ENCODE measurements around the gene G2E3.
"Not testable (repeated sequence)": the region's sequence is repeated elsewhere in the genome, so short reads cannot be mapped to it uniquely, and the experiment has no call there.

Gene G2E3

DNA sequence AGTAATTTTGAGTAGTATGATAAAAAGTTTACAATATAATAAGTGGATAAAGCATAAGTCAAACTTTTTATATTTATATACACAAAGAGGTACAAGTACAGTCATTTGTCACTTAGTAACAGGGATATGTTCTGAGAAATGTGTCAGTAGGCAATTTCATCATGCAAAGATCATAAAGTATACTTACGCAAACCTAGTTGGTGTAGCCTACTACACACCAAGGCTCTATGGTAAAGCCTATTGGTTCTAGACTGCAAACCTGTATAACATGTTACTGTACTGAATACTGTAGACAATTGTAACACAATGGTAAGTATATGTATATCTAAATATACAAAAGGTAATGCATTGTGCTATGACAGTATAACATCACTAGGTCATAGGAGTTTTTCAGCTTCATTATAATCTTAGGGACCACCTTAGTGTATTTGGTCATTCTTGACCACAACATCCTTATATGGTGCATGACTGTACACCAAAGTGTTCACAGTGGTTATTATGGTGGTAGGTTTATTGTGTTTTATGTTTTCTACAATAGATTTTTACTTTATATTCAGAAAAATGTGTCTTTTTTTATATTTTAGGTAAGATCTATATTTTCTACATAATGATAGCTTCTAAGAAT lies 48.3 kb downstream of the G2E3 start:
- no peak for DNase-seq

DNA sequence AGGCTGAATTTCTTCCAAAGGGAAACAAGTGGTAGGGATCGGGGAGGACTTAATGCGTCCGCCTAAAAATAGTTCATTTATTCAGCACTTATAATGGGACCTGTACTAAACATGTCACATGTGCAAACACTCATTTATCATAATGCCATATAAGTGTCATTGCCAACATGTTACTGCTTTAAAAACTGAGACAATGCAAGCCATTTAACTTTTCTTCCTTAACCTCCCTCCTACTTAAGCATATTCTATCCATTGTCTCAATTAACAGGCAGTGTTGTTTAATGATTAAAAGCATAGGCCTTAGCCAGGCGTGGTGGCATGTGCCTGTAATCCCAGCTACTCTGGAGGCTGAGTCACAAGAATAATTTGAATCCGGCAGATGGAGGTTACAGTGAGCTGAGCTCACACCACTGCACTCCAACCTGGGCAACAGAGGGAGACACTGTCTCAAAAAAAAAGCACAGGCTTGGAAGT lies 49.6 kb downstream of the G2E3 start:
- DNase-seq: peak; percentile 73

DNA sequence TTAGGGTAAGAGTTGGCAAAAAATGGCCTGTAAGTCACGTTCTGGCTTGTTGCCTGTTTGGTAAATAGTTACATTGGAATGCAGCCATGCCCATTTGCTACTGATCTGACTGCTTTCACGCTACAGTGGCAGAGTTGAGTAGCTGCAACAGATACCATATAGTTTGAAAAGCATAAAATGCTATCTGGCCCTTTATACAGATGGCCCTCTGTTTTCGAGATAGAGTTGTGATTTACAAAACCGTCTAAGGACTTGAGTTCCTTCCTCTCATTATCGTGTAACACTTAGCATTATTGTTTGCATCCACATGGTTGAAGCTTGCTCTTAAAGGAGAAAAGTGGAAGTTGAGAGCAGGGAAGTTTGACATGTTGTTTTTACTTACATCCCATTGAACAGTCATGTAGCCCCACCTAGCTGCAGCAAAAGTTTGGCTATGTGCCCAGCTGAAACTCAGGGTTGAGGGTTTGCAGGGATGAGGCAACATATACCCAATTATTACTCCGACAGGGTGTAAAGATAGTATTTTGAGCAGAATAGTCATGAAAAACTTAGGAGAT lies 51.9 kb downstream of the G2E3 start:
- peak; percentile 89 for DNase-seq

DNA sequence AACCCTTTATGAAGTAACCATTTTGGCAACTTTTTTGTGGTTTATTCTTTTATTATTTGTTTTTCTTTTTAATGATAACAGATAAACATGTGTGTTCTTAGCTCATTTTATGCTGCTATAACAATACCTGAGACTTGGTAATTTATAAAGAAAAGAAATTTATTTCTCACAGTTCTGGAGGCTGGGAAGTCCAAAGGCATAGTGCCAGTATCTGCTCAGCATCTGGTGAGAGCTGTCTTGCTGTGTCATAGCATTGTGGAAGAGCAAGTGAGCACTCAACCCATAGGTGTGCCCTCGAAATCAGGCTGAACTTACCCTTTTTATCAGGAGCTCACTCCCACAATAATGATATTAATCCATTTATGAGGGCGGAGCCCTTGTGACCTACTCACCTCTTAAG lies 55.2 kb downstream of the G2E3 start:
- DNase-seq: no peak

DNA sequence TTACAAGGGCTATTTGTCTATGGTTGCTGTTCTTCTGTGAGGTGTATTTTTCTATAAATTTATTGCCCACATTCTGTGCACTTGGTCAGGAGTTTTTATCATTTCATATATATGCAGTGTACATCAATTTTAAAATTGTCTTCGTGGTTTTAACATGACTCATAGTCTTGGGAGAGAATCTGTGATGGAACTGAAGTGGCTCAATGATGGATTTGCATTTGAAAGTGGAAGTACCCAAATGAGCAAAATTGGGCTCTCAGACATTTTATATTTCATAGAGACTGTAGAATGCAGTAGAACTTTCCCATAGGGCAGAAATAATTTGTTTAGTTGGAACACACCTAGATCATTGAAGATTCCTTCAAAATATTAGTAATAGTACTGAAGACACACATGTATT lies 61.2 kb downstream of the G2E3 start:
- no peak for DNase-seq

DNA sequence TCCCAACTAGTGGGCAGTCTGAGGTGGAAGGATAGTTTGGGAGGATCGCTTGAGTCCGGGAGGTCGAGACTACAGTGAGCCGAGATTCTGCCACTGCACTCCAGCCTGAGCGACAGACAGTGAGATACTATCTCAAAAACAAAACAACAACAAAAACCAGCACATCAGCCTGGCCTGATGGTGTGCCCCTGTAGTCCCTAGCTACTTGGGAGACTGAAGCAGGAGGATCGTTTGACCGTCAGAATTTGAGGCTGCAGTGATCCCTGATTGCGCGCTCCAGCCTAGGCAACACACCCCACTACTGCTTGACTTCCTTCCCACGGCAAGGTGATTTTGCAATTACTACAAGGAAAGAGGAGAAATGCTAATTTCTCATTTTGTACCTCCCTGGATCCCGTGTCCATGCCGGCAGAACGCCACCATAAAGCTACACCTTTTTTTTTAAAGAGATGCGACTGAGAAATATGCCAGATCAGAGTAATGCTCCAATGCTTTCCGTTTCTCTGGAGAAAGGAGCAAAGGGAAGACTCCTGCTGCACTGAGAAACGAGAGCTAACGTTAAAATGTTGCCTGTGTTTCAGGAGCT lies 62.5 kb downstream of the G2E3 start:
- no peak for DNase-seq

DNA sequence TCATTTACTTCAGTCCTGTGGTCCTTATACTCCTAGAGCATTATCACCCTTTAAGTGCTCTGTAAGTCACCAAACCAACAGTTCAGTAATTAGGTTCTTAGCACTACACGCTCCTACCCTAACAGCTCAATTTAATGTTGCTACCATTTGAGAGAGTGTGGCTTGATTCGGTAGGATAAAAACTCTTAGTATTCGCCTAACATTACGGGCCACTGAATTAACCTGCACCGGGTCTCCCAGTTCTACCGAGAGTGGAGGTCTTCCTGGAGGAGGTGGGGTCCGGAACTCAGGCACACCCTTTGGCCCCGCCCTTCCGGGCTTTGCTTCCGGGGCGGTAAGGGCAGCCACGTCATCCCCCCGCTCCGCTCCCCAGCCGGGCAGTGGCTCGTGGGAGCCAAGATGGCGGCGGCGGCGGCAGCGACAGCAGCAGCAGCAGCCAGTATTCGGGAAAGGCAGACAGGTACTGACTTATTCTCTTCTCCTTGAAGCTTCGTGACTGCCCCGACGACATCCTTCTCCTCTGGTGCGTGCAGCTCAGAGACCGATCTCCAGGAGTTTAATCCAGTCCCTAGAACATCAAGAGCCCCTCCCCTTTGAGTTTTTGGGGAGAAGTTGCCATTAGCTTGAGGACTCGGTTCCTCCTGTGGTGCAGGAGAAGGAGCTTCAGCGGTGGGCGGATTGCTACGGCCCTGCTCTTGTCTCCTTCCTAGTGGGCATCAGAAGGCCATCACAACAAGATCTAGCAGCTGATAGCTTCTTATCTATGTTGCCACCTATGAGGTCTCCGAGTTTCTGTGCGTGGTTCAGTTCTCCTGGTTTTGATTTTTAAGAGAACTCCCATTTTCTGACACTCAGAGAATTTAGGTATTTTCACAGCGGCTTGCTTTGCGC lies 63.2 kb downstream of the G2E3 start, which contains the start of gene SCFD1:
Gene SCFD1, plus strand, starts transcription at position 380 of the 891 bp plus-strand sequence. Its CDS starts 20 bp downstream, at position 400.
- DNase-seq: peak; percentile 83

DNA sequence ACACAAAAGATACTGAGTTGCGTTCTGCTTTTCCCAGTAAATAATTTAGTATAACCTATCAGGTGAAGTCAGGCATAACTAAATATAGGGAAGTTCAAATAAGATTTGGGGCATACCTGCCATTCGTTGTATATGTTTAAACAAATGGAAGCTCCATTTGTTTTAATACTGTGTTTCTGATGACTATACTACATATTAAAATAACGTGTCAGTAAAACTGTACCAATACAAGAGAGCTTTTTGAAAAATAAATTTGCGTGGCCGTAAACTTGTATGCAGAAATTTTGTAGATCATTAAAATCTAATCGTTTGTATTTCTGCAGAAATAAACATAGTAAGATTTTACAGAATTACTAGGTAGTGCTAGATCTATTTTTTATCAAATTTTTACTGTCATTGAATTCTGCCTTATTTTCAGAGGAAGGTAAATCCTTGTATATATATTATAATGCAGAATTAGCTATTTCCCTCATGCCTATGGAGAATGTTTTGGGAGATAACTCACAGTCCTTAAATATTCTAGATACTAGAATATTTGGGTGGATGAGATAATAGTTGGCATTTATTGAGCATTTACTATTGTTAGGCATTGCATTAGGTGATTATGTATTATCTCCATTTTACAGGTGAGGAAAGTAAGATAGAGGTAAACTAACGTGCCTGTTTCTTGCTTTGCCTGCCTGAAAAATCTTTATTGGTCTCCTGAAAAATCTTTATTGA lies 64.6 kb downstream of the G2E3 start:
- DNase-seq: no peak

DNA sequence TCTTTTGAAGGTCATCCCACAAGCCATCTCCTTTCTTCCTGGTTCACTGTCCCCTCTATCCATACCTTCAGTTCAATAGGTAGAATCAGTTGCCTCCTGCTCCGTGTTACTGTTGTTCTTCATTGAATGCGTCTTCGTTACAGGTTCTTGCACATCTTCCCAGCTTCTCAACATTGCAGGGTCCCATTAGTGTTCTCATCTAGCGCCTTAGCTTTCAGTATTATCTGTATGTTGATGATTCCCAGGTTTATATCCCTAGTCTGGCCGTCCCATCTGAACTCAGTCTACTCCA lies 65.1 kb downstream of the G2E3 start:
- no peak for DNase-seq

DNA sequence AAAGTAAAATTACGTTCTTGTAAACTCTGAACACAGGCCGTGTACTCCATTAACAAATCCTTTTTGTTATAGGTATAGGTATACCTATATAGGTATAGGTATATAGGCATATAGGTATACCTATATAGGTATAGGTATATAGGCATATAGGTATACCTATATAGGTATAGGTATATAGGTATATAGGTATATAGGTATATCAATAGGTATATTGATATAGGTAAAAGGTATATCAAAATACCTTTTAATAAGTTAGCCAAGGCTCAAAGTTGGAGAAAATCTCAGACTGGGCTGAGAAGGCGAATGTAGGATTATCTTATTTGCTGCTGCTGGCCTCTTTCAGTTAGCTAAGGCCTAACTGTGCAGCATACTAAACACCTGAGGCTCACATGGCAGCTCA lies 66.6 kb downstream of the G2E3 start:
- DNase-seq: no peak

DNA sequence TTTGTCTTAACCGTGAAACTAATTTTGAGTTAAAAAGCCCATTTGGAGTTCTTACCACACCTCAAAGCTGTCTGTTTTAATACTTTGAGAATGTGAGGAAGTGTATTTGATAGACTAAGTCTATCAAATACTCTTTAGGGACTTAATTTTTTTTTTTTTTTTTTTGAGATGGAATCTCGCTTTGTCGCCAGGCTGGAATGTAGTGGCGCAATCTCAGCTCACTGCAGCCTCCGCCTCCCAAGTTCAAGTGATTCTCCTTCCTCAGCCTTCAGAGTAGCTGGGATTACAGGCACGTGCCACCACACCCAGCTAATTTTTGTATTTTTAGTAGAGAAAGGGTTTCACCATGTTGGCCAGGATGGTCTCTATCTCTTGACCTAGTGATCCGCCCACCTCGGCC lies 70.5 kb downstream of the G2E3 start:
- not testable (repeated sequence) for DNase-seq

DNA sequence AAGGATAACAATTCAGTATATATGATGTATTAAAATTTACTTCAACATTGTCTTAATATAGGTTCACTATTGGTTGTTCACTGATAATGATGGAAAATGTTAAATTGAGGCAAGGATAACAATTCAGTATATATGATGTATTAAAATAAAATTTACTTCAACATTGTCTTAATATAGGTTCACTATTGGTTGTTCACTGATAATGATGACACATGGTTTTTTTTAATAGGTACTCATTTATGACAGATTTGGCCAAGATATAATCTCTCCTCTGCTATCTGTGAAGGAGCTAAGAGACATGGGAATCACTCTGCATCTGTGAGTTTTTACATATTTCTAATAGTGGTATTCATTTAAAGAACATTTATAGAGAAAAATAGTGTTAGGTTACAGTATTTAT lies 71.3 kb downstream of the G2E3 start:
- no peak for DNase-seq

DNA sequence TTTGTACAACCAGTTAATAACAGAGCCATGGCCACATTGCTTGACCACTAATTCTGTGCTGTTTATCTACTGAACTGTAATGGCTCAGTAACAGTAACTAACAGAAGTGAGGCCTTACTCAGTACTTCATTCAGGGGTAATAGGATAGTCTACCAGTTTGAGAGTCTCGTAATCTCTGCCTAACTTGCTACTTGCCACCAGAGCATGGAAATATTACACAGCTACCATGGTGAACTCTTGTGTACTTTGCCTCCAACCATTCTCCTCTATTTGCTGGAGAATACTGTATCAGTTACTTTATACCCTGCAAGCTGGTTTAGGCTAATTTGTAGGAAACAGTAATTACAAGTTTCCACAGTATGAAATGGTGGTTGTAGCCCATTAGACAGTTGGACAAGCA lies 73.8 kb downstream of the G2E3 start:
- DNase-seq: no peak

DNA sequence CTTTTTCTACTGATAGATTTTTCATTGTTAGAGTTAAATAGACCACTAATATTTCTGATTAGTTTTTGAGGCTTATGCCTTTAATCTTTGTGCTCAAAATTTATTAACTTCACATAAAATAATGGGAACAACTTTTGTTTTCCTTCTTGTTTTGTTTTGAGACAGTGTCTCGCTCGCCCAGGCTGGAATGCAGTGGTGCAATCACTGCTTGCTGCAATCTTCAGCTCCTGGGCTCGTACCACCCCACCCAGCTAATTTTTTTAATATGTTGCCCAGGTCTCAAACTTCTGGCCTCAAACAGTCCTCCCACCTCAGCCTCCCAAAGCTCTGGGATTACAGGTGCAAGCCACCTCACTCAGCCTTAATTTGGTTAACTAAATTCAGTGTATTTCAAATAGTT lies 80.0 kb downstream of the G2E3 start:
- no peak for DNase-seq

DNA sequence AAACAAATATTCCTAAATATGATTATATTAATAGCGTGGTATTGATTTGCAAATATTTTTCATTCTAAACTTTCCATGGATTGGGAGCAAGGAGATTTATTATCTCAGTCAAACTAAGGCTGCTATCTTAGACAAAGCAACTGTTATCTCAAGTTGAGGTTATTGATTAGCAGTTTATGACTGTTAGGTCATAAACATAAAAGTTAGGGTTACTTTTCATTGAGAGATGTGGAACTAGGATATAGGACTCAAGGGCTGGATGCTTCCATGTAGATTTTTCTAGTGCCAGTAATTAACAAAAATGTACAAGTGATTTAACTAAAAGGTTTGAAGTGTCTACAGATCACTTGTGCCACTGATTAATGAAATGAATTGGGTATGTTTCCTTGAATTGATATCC lies 82.2 kb downstream of the G2E3 start:
- DNase-seq: no peak

DNA sequence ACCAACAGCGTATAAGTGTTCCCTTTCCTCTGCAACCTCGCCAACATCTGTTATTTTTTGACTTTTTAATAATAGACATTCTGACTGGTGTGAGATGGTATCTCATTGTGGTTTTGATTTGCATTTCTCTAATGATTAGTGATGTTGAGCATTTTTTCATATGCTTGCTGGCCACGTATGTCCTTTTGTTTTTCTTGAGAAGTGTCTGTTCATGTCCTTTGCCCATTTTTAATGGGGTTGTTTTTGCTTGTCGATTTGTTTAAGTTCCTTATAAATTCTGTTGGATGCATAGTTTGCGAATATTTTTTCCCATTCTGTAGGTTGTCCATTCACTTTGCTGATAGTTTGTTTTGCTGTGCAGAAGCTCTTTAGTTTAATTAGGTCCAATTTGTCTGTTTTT lies 85.5 kb downstream of the G2E3 start:
- not testable (repeated sequence) for DNase-seq

DNA sequence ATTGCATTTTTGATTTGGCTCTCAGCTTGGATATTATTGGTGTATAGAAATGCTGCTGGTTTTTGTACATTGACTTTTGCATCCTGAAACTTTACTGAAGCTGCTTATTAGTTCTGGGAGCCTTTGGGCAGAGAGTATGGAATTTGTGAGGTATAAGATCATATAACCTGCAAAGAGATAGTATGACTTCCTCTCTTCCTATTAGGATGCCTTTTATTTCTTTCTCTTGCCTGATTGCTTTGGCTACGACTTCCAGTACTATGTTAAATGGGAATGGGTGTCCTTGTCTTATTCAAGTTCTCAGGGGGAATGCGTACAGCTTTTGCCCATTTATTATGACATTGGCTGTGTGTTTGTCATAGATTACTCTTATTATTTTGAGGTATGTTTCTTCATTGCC lies 86.6 kb downstream of the G2E3 start:
- no peak for DNase-seq

DNA sequence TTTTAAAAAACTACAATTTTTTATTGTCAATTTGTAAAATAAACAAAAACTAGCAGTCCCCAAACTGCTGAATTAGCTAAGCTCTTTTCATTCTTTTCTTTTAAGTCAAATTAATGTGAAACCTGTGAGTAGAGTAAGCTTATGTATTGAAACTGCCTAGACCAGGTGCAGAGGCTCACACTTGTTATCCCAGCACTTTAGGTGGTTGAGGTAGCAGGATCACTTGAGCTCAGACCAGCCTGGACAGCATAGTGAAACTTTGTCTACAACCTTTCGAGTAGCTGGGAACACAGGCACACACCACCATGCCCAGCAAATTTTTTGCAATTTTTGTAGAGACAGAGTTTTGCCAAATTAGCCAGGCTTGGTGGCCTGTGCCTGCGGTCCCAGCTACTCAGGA lies 89.5 kb downstream of the G2E3 start:
- DNase-seq: no peak

DNA sequence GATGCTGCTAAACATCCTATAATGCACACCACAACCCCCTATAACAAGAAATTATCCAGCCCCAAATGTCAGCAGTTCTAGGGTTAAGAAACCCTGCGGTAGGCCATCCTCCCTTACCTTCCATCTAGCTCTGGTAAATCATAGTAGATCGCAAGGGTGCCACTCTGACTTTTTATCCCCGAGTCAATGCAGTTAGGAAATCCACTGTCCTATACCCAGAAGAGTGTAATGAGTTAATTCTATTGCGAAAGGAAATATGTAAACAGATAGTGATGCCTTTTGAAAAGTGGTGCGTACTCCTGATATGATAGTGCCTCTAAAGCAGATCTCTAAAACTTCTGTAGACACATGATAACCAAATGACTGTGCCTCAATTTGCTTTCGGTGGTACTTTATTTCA lies 93.0 kb downstream of the G2E3 start:
- DNase-seq: no peak

DNA sequence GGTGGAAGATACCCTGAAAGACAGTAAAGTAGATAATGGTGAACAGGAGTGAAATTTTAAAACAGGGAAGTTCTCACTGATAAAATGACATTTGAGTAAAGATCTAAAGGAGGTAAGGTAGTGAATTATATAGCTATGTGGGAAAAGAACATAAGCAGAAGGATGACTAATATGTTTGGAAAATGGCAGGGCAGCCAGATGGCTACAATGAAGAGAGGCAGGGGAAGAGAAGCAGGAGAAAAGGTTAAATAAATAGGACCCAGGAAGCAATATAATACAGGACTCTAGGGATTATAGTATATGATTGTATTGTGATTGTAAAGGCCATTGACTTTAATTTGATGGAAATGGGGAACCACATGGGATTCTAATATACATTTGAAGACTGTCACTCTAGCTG lies 96.2 kb downstream of the G2E3 start:
- DNase-seq: no peak

DNA sequence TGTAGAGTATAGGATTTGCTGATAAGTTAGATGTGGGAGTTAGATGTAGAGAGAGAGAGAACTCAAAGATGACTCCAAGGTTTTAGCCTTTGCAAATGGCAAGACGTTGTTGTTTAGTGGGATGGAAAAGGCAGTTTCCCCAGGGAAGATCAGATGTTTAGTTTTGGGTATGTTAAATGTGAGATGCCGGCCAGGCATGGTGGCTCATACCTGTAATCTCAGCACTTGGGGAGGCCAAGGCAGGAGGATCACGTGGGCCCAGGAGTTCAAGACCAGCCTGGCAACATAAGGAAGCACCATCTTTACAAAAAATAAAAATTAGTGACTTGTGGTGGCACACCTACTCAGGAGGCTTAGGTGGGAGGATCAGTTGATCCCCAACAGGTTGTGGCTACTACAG lies 96.7 kb downstream of the G2E3 start:
- DNase-seq: no peak

DNA sequence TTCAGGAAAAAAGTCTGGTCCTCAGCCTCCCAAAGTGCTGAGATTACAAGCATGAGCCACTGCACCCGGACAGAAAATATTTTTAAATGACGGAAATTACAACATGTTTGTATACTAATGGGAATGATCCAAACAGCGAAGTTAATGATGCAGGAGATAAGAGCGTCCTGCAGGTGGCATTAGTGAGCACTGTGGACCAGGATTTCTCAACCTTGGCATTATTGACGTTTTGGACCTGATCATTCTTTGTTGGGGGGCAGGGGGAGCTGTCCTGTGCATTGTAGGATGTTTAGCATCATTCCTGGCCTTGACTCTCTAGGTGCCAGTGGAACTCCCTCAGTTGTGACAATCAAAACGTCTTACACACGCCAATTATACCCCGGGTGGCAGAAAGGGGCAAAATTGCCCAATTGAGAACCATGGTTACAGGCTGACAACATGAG lies 97.3 kb downstream of the G2E3 start:
- no peak for DNase-seq

DNA sequence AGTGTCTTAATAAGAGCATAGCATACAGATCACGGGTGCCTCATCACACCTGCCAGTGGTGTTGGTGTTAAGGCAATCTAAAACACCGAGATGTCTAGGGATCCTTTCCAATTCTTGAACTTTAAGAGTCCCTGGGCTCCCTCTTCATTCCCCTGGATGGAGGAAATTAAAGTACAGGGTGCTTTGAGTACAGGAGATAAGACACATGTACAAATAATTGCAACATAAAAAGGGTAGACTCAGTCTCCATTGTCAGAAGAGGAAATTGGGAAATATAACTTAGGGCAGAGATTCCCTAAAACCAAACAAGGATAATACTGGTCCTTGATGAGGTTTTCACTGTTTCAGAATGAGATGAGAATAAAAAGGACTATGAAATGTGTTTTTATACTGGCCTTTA lies 98.1 kb downstream of the G2E3 start:
- no peak for DNase-seq
